ENCODE results near the gene PIGU.
"Not testable (repeated sequence)": the region's sequence is repeated elsewhere in the genome, so short reads cannot be mapped to it uniquely, and the experiment has no call there.

Gene PIGU

DNA sequence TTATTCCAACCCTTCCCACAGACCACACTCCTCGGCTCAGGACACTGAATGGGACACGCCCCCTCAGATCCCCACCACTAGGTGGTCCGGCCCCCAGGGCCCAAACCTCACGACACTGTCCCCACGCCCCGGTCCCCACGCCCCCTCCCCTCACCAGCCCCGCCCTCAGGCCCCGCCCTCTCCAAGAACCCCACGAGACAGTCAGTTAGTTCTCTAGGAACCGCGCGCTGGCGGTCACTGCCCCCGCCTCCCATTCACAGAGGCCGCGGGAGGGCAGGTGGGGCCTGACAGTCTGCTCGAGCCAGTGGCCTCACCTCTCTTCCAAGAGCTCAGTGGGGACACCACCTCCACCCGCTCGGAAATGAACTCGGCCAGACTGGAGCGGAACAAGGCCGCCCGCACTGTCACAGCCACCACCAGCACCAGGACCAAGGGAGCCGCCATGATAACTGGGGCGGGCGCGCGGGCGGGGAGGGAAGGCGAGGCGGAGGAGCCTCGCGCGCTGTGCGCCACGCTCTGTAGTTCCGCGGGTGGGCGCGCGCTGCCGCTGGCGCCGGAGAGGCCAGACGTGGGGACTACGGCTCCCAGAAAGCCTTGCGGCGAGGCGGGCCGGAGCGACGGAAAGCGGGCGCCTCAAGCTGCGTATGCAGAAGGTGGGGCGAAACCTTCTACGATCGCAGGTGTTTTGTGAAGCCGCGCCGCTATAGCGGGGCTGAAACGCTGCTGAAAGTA, at the start of gene PIGU:
PIGU (minus strand) TSS at position 451 of the 732 bp plus-strand sequence; CDS start at position 444, 7 bp downstream.
- DNase-seq, result peak; percentile 97

GRCh38 chr20:34724172-34724571, 47.3 kb upstream of the PIGU start:
- no peak for DNase-seq

- not testable (repeated sequence) for DNase-seq
These were observed 45.7 kb upstream of the PIGU start for GRCh38 chr20:34722560-34722959.

GRCh38 chr20:34720266-34720665, 43.4 kb upstream of the PIGU start:
- DNase-seq, result no peak

- DNase-seq, result not testable (repeated sequence)
These were observed 42.5 kb upstream of the PIGU start for GRCh38 chr20:34719242-34720017.

DNA sequence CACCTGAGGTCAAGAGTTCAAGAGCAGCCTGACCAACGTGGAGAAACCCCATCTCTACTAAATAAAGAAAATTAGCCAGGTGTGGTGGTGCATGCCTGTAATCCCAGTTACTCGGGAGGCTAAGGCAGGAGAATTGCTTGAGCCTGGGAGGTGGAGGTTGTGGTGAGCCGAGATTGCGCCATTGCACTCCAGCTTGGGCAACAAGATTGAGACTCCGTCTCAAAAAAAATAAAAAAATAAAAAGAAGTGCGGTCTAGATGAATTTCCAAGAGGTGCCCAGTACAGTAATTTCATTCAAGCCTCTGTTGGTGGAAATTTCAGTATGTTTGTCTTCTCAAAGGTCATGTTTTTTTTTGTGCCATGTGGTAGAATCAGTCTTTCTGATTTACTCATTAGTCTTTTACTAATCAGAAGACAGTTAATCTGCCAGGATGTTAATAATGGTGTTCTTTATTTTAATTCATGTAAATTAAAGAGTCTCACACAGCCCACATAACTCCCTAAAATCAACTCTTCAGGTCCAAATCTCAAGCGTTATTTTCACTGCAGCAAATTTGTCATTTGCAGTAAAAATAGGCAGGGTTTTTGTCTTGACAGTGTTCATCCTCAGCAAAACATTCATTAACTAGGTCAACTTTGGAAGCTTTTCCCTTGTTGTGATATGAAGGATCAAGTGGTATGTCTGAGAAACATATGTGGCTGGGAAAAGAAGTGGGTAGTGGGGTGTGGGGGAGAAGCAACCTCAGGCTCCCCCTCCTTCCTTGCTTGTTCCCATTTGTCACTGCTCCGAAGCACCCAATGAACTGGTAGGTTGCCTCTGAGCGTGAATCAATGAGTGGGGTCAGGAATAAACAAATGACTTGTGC, 40.6 kb upstream of the PIGU start:
- DNase-seq, result no peak

DNA sequence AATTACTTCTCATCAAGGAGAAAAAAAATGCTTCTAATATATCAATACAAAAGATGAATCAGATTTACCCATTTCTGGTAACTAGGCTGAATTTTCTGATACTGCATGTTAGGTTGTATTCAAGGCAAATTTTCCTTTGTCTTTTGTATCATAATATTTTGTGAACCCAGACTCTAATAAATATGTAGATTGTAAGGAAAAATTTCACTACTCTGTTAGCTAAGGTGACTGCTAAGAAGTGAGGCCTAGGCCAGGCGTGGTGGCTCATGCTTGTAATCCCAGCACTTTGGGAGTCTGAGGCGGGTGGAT, 40.0 kb upstream of the PIGU start:
- DNase-seq, result no peak

GRCh38 chr20:34715384-34715783, 38.5 kb upstream of the PIGU start:
- no peak for DNase-seq

DNA sequence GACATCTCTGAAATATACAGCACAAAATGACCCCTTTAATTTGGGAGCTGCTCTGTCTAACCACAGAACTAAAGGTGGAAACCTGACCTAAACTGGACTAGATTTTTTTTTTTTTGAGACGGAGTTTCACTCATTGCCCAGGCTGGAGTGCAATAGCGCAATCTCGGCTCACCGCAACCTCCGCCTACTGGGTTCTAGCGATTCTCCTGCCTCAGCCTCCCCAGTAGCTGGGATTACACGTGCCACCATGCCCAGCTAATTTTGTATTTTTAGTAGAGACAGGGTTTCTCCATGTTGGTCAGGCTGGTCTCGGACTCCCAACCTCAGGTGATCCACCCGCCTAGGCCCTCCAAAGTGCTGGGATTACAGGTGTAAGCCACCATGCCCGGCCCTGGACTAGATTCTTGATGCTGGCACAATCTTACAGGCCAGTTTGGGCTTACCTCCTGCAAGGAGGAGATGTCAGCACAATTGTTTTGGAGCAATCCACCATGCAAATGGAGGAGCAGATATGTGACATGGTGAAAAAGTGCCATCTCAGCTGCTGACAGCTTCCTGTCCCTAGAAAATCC, 37.1 kb upstream of the PIGU start:
- DNase-seq, result not testable (repeated sequence)

DNA sequence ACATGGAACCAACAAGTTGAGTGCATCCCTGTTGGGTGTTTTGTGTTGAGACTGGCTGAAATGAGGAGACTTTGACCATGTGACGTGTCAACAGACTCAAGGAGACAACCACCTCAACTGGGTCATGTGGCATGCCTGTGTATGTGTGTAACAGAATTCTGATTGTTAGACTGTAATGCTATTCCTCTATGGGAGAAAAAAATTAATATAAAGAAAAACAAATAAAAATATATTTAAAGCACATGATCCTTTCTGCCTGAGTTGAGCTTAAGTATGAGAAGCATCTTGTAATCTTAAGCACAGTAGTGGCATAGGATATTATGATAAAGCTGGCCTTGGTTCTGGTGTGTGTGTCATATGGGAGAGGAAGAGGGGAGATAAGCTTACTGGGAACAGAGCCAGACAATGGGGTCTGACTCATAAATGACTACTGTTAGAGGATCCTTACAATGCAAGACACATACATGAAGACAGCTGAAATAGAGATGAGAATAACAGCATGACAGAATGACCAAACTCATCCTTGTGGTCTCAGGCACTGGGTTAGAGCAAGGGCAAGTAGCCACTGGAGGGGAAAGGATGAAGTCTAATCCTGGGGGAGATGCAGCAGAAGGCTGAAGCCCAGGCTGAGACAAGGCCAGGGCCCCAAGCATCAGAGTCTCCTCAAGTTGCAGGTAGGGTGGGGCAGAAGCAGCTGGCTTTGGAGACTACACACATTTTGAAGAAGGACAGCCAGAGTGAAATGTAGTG, 36.5 kb upstream of the PIGU start:
- DNase-seq, result no peak

DNA sequence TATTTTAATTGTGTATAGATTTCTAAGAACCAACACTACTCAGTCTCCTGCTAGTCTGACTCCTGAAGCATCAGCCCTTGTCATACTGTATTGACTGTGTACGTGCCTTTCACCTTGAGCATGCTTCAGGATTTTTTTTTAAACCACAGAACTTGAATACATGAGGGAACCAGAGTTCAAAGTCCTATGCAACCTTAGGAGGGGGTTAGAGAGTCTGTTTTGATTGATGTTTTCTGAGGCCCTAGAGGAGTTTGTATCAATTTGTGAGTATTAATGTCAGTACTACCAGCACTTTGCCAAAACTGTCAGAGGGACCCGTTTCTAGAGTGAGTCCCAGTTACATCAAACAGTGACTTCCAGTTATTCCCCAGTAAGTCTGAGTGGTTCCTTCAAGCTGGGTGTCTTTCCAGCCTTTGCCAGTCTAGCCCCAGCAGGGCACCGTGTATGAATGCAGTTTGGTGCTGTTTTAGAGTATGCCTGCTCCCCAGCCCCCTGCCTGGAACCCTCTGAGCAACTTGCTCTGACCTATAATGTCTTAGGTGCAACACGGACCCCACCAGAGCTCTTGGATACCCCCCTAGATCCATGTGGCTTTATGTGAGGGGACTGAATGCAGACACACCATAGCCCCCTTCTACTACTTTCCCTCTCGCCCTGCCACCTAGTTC, 35.8 kb upstream of the PIGU start:
- no peak for DNase-seq

DNA sequence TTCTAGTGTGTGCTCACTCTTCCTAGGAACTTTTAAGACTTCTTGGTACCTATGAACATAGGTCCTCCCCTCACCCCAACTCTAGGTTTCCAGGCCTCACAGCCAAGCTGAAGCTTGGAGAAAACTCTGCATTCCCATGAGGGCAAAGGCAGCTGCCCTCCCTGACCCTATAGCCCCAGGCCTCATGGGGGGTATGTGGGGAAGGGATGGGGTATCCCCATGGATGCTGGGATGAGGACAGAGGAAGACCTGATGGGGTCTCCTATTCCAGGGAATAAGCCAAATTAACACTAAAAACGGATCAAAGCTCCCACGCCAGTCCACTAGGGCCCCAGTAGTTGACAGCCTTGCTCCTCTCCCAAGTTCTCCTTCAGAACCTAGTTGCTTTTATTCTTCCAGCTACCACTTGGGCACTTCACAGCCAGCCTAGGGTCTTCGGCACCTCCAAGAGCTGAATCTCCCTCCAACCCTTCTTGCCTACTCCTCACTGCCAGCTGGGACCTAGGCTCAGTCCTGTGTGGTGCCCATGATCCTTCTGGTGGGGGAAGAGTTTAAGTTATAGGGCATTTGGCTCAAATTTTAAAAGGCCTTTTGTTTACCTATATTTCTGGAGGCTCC, 35.0 kb upstream of the PIGU start:
- DNase-seq, result no peak

- DNase-seq, result no peak
These were observed 34.1 kb upstream of the PIGU start for GRCh38 chr20:34710861-34711574.

- DNase-seq, result no peak
These were observed 33.6 kb upstream of the PIGU start for GRCh38 chr20:34710568-34710839.

GRCh38 chr20:34709831-34710567, 33.1 kb upstream of the PIGU start:
- DNase-seq, result peak; percentile 60

DNA sequence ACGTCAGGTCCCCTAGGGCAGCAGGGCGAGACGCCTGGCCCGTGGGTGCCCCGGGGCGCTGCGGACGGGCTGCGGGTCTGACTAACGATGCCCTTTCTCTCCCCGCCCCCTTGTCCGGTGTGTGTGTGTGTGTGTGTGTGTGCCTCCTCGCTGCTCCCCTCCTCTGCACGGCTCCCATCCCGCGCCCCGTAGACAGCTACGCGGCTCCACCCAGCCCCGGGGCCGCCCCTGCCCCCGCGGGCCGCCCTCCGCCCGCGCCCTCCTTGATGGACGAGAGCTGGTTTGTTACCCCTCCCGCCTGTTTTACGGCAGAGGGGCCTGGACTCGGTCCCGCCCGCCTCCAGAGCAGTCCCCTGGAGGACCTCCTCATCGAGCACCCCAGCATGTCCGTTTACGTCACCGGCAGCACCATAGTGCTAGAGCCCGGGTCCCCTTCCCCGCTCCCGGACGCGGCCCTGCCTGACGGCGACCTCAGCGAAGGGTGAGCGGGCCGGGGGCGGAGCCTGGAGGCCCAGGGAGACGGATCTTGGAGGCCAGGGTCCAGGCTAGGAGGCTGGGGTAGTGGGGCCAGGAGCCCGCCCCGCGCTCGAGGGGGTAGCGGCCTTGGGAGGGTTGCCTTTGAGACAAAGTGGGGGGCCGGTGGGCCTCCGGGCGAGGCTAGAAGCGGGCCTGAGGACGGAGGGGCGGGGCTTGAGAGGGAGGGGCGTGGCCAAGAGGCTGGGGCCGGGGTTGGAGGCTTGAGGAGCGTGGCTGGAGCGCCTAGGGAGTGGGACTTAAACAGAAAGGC, 32.3 kb upstream of the PIGU start:
- DNase-seq, result peak; percentile 75

DNA sequence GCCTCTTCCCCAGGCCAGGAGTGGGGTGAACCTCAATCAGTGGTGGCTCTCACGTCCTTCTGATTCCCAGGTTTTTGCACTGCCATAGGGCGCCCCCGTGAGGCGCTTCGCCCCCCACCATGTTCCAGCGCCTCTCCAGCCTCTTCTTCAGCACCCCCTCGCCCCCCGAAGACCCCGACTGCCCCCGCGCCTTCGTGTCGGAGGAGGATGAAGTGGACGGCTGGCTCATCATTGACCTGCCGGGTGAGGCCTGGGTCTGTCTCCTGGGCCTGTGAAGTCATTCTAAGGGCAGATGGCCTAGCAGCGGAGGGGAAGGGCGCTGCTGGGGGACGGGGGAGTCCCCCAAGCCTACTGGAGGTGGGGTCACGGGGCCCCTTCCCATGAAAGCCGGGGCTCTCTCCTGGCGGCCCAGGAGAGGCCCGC, 31.7 kb upstream of the PIGU start:
- peak; percentile 65 for DNase-seq

- no peak for DNase-seq
These were observed 30.3 kb upstream of the PIGU start for GRCh38 chr20:34706912-34707784.
